HG02973 (cell line): Measurements from ENCODE around the gene ONECUT3.
"Not testable (repeated sequence)": the region's sequence is repeated elsewhere in the genome, so short reads cannot be mapped to it uniquely, and the experiment has no call there.

ENCODE experiments used
- ATAC-seq: cut with Tn5 transposase; IDR thresholded peaks from one replicate; pipeline ENCODE4 v1.9.1; 2021; ENCODE audit warnings: moderate library complexity; ENCODE audit not compliant: unreplicated experiment

The ONECUT3 gene

DNA sequence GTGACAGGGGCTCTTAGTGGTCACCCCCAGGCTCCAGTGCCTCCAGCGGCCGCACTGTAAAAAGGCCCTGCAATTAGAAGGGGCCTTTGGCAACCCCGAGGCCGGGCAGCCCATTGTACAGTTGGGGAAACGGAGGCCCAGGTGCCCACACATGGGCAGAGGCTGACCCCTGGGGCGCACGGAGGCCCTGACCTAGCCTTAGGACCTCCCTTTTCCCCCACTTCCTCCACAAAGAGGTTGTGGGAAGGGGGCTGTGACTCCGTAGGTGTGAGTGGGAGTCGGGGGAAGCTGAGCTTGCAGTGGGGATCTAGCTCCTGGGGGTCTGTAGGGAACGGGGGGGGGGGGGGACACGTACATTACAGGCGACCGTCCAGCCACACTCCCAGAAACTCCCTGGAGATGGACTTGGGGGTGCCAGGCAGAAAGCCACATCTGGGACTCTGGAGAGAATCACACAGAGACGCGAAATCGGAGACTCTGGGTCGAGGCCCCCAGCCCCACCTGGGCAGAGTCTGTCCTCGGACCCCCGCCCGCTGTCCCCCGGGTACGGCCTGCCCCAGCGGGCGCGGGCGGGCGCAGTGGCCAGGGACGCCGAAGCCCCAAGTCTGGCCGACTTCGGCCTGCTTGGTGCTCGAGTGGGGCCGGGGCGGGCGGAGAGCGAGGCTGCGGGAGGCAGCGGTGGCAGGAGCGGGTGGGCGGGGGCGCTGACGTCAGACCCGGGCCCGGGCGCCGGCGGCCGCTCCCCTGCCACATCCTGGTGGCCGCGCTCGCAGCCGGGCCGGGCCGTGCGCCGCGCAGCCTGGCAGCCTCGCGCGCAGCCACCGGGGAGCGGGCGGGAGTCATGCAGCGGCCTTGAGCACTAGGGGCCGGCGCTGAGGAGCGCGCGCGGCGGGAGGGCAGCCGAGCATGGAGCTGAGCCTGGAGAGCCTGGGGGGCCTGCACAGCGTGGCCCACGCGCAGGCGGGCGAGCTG is at the start of gene ONECUT3:
Gene ONECUT3 (plus strand): TSS at position 750 of the 972 bp plus-strand sequence. CDS start 157 bp downstream, at position 907.
- no peak for ATAC-seq

DNA sequence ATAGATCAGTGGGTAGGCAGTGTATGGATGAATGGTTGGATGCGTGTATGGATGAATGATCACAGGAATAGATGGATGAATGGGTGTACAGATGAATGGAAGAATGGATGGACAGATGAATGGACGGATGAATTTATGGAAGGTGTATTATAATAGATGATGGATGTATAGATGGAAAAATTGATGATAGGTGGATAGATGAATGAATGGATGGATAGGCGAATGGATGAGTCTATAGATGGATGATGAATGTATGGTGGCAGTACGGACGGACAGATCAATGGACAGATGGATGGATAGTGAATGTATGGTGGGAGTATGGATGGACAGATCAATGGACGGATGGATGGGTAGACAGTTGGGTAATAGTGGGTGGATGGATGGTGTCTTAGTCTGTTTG is 49.0 kb upstream of the ONECUT3 start:
- ATAC-seq = no peak

DNA sequence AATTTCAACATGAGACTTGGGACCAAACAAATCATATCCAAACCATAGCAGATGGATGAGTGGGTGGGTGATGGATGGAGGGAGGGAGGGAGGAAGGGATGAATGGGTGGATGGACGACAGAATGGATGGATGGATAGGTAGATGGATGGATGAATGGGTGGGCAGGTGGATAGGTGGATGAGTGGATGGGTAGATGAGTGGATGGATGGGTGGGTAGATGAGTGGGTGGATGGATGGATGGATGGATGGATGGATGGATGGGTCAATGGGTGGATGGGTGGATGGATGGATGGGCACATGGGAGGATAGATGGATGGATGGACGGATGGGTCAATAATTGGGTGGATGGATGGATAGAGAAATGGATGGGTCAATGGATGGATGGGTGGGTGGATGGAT is 47.9 kb upstream of the ONECUT3 start:
- no peak for ATAC-seq

DNA sequence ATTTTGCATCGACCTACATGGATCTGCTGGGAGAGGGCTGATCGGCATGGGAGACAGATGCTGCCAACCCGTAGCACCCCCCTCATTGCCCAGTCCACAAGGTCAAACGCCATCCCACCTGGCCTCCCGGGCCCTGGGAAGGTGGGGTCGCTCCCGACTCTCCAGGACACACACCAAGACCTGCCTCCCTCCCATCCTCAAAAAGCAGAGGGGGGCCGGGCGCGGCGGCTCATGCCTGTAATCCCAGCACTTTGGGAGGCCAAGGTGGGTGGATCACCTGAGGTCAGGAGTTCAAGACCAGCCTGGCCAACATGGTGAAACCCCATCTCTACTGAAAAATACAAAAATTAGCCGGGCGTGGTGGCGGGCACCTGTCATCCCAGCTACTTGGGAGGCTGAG is 46.7 kb upstream of the ONECUT3 start:
- not testable (repeated sequence) for ATAC-seq

DNA sequence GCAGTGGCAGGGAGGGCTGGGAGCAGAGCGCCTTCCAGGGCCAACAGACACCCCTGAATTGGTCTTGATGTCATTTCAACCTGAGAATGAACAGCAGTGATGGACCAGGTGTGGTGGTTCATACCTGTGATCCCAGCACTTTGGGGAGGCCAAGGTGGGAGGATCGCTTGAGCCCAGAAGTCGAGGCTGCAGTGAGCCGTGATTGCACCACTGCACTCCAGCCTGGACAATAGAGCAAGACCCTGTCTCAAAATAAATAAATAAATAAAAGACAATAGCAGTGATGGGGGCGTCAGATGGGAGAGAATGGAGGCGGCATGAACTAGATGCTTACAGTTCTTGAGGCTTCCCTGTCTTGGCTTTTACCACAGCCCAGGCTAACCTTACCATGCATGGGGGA is 46.1 kb upstream of the ONECUT3 start:
- ATAC-seq = no peak

DNA sequence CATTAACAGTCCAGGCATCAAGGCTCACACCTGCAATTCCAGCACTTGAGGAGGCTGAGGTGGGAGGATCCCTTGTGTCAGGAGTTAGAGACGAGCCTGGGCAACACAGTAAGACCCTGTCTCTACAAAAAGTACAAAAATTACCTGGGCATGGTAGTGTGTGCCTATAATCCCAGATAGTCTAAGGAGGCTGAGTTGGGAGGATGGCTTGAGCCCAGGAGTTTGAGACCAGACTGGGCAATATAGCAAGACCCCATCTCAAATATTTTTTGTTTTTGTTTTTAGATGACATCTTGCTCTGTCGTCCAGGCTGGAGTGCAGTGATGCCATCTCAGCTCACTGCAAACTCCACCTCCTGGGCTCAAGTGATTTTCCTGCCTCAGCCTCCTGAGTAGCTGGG is 40.1 kb upstream of the ONECUT3 start:
- ATAC-seq = no peak

DNA sequence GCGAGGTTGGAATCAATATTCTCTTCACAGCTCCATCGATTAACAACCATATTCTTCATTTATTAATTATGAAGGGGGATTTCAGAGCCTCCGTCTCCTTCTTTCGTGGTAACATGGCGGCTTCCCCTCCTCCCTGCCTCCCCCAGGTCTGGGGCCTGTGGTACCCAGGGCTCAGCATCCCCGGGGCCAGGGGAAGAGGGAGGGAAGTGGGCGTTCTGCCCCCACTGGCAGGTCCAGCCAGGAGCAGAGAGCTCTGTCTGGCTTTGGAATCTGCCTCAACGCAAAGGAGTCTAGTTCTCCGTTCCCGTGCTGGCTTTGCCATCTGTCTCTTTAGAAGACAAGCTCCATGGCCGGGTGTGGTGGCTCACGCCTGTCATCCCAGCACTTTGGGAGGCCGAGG is 37.8 kb upstream of the ONECUT3 start:
- ATAC-seq = no peak

DNA sequence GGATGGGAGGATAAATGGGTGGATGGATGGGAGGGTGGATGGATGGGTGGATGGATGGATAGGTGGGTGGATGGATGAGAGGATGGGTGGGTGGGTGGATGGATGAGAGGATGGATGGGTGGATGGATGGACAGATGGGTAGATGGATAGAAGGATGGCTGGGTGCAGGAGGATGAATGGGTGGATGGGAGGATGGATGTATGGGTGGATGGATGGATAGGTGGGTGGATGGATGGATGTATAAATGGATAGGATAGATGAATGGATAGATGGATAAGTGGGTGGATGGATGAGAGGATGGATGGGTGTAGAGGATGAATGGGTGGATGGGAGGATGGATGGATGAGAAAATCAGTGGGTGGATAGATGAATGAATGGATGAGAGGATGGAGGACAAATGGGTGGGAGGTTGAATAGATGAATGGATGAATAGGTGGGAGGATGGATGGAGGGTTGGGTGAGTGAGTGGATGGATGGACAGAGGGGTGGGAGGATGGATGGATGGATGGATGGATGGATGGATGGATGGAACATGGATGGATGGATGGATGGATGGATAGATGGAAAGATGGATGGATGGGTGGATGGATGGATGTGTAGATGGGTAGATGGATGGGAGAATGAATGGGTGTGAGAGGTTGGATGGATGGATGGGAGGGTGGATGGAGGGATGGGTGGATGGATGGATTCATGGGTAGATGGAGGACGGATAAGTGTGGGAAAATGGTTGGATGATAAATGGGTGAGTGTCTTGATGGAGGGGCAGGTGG is 35.9 kb upstream of the ONECUT3 start:
- ATAC-seq = no peak

DNA sequence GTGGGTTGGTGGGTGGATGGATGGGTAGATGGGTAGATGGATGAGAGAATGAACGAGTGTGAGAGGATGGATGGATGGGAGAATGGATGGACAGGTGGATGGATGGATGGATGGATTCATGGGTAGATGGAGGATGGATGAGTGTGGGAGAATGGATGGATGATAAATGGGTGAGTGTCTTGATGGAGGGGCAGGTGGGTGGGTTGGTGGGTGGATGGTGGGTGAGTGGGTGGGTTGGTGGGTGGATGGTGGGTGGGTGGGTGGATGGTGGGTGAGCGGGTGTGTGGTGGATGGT is 35.4 kb upstream of the ONECUT3 start:
- no peak for ATAC-seq

DNA sequence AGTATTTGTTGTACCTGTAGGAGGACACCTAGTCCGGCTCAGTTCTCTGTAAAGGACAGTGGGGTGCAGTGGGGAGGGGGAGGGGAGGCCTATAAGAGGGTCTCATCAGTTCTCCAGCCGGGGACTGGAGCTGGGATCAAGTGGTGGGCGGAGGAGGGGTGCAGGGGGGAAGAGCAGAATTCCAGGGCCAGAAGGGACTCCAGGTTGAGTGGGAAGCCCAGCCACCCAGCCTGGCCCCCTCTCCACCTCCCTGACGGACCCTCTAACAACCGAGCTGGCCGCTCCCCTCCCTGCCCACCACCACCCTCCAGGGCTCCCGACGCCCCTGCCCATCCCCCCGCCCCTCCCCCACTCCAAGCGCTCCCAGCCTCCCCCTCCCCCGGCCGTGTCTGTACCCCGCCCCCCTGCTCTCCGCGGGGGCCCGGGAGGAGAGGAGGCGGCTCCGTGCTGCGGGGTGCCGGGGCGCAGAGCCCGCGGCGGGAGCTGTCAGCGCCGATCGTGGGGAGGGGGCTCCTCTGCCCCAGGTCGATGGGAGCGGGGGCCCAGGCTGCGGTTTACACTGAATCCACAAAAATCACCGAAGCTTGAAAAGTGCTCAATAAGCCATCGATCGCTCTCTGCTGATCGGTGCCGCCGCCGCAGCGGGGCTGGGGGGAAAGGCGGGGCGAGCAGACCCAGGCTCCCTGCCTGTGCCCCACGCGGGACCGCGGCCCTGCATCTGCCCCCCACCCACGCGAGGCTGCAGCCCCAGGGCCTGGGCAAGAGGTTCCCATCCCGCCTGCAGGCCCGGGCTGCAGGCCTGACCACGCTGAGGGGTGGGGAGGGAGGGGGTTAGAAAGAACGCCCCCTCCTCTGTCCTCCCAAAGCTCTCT is 34.6 kb upstream of the ONECUT3 start:
- no peak for ATAC-seq

DNA sequence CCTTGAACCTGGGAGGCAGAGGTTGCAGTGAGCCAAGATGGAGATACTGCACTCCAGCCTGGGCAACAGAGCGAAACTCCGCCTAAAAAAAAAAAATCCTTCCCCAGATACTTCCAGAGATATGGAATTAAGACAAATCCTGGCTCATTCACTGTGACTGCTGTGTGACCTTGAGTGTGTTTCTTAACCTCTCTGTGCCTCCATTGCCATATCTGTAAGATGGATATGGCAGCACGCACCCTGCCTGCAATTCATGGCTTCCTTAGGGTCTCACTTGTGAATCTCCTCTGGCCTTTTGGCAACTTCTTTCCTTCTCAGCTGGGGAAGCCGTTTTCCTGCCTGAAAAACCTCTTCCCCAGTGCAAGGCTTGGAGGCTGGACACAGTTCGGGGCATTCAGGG is 33.8 kb upstream of the ONECUT3 start:
- no peak for ATAC-seq

DNA sequence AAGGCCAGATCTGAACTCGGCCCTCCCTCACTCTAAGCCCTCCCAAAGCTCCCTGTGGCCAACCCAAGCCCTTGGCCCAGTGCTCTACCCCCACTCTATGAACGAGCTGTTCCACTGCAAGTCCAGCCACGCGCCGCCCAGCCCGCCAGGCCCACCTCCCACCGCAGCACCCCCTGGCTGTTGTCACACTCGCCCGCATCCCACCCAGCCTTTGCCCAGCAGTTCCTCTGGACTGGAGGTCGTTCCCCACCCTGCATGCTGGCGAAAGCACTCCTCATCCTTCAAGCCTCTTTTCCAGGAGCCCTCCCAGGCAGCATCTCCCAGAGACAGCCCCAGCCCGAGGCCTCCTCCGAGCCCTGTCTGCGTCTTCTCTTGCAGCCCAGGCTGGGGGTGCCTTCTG is 33.1 kb upstream of the ONECUT3 start:
- ATAC-seq = no peak

DNA sequence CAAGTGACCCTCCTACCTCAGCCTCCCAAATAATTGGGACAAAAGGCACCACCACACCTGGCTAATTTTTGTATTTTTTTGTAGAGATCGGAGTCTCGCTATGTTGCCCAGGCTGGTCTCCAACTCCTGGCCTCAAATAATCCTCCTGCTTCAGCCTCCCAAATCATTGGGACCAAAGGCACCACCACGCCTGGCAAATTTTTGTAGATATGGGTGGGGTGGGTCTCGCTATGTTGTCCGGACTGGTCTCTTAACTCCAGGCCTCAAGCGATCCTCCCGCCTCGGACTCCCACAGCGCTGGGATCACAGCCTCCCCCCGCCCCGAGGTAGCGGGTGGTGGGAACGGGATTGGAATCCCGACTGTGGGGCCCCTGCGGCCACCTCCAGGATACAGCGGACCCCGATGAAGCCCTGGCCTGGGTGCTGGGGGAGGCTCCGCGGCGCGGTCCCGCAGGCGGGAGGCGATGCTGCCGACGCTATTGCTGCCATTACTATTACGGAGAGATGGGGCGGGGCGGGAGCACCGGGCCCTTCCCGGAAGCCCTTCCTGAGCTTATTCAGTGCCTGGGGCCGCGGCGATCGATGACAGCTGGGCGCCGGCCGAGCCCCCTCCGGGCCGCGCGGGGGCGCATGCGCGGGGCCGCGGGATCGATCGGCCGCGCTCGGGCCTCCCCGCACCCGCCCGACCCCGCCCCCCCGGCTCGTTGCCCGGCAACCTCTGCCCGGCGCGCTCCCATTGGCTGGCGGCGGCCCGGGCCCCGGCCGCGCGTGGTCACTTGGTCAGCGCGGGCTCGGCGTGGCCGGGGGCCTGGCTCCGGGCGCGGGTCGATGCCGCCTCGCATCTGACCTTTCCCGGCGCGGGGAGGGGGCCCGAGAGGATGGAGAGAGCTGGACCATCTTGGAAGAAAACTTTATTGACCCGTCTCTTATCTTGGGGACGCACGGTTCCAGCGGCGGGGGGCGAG is 27.9 kb upstream of the ONECUT3 start:
- no peak for ATAC-seq

DNA sequence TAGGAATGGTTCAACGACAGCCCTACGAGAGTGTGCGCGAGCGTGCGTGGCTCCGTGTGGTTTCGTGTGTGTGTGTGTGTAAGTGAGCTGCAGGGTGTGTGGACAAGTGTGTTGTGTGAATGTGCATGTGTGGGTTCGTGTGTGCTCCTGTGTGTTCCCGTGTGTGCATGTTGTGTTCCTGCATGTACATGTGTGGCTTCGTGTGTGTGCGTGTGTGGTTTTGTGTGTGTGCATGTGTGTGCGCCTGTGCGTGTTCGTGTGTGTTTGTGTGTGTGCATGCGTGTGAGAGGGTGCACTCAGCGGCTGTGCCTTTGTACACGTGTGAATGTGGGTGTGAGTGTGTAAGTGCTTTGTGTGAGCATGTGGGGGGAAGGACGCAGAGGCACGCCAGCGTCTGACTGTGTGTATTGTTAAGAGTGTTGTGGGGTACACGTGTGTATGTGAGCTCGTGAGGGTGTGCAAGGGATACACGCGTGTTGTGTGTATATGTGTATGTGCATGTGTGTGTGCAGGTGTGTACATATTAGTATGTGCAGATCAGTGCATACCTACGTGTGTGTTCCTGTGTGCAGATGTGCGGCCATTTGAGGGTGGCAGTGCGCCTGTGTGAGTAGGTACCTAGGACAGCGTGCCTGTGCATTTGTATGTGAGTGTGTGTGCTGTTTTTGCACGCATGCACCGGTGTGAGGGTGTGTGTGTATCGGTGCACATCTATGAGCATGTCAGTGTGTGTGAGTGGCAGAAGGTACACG is 24.3 kb upstream of the ONECUT3 start:
- ATAC-seq = no peak

DNA sequence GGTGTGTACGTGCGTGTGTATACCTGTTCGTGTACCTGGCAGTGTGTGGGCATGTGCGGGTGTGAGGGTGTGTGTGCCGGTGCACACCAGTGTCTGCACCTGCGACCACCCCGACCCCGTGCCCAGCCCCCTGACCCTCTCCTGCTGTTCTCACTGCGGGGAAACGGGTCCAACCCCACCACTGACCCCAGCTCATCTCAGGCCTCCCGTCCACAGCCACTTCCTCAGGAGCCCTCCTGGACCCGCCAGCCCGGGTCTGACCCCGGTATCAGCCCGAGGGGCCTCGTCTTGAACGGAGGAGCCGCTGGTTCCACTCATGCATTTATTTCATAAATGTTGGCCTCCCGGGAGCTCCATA is 23.8 kb upstream of the ONECUT3 start:
- no peak for ATAC-seq

DNA sequence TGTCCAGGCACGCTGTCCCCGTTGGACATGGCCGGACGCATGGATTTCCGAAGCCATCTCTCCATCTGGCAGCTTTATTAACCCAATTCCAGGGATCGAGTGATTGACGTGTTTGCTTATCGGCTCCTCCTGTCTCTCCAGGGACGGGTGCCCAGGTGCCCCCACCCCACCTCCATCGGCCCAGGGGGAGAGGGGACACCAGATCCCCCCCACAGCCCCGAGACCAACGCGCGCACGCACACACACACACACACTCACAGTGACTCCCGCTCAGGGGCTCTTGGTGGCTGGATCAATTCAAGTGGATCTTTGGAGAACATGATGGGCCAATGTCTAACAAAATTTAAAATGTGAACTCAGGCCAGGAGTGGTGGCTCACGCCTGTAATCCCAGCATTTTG is 23.1 kb upstream of the ONECUT3 start:
- ATAC-seq = no peak

DNA sequence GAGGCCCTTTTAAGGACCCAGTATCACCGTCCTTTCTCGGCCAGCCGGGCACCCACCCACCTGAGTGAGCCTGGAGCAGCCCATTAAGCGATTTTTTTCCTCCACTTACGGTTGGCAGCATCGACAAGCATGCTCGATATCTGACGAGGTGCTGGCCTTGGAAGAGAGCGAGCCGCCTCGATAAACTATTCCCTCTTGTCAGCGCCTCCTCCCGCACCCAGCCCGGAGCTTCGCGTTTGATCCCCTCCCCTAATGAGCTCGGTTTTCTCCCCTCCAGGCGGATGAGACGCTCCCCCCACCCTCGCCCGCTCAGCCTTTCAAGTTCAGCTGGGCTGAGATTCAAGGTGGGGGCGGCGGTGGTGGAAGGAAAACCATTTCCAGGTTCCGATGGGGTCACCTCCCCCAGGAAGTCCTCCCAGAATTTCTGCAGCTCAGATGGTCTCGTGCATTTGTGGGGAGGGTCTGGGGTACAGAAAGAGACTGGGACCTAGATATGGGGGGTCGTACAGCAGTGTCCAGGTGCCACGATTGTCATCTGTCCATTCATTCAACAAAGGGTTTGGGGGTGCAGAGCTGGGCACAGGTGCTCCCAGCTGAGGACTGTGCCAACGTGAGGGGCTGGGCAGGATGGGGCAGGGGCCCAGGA is 18.9 kb upstream of the ONECUT3 start:
- ATAC-seq = no peak

DNA sequence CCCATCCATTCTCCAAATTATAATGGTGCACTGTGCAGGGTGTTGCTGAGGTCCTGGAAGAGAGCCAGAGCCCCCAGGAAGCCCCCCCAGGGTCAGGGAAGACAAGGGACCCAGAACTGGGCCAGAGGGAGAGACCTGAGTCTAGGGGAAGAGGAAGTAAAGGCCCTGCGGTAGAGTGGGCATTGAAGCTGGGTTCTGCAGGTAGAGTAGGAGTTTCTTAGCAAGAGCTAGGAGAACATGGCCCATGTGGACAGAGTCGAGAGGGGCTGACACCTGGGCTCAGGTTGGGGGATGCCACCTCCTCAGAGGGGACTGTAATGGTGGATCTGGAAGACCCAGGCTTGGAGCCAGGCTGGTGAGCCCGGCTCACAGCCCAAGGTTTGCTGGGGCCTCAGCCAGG is 17.0 kb upstream of the ONECUT3 start:
- no peak for ATAC-seq

DNA sequence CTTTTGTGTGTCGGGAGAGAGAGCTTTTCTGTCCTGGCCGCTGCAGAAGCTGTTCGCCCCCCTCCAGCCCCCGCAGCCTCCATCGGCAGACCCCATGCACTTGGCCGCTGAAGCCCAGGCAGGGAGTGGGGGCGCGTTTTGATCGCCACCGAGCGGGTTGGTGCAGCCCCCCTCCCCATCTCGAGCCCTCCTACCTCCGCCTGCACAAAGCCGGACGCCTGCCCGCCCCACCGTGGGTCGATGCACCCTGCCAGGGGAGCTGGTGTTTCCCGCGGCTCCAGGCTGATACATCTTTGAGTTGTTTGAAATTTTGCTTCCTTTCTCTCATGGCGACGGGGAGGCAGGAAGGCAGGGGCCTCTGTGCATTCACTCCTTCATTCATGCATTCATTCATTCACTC is 16.4 kb upstream of the ONECUT3 start:
- no peak for ATAC-seq
